Measurements from ENCODE around the gene GMEB2. TPM values are rescaled to one million over a fixed set of nuclear protein-coding genes. Genes with fewer than 3 reads are reported as not detected.
"Not testable (repeated sequence)": the region's sequence is repeated elsewhere in the genome, so short reads cannot be mapped to it uniquely, and the experiment has no call there.

Gene GMEB2, protein sequence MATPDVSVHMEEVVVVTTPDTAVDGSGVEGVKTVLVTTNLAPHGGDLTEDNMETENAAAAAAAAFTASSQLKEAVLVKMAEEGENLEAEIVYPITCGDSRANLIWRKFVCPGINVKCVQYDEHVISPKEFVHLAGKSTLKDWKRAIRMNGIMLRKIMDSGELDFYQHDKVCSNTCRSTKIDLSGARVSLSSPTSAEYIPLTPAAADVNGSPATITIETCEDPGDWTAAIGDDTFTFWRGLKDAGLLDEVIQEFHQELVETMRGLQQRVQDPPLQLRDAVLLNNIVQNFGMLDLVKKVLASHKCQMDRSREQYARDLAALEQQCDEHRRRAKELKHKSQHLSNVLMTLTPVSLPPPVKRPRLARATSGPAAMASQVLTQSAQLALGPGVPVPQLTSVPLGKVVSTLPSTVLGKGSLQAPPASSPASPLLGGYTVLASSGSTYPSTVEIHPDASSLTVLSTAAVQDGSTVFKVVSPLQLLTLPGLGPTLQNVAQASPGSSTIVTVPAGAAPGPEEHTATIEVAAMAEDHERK
- total RNA-seq, result 6.3 and 9.4 TPM in 2 replicates

DNA sequence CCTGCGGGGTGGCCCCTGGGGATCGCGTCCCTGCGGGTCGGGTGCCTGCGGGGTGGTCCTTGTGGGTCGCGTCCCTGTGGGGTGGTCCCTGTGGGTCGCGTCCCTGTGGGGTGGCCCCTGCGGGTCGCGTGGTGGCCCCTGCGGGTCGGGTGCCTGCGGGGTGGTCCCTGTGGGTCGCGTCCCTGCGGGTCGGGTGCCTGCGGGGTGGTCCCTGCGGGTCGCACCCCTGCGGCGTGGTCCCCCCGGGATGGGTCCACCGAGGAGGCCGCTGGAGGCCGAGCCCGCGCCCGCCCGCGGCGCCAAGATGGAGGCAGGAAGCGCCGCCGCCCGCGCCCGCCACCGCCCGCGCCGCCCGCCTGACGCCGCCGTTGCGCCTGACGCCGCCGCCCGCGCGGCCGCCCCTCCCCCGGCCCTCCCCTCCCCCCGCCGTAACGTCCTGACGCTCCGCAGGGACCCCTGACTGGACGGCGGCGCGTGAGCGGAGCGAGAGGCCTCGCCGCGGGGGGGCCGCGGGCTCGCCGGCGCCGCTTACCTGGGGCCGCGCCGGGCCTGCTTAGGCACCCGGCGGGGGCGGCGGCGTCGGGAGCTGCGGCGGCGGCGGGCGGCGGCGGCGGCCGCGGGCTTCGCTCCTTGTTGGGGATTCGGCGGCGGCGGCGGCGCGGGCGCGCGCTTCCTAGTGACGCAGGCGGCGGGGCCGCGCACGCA, at the start of gene GMEB2:
Gene GMEB2, minus strand, starts transcription at position 678 of the 705 bp plus-strand sequence. CDS start 7,704 bp downstream, outside the sequence.
- peak; percentile 22 to 75 for DNase-seq (ENCODE audit: low read depth in 2 of 2)

DNA sequence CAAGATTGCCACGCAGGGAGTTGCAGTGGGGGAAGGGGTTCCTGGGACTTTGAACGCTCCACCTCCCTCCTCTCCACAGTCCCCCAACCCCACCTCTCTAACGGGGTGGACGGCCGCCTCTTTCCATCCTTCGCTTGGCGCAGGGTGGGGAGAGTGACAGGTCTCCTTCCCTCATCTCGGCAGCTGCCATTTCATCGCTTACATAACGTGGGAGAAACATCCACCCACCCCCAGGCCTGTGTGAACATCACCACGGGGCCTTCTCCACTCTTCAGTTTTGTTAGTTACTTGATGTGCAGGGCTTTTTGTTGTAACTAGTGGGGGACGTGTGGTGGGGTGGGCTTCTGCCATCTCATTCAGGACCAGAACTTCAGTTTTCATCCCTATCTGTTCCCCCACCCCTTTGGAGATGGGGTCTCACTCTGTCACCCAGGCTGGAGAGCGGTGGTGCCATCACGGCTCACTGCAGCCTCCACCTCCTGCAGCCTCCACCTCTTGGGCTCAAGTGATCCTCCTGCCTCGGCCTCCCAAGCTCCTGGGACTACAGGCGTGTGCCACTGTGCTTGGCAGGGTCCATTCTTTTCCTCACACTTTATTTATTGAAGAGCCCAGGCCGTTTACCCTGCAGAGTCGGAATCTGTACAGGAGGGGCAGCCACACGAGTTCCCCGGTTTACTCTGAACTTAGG, 48.9 kb upstream of the GMEB2 start:
- no peak for DNase-seq (ENCODE audit: low read depth in 2 of 2)

GRCh38 chr20:63673951-63674350, 47.0 kb upstream of the GMEB2 start:
- DNase-seq (ENCODE audit: low read depth in 2 of 2), result no peak

DNA sequence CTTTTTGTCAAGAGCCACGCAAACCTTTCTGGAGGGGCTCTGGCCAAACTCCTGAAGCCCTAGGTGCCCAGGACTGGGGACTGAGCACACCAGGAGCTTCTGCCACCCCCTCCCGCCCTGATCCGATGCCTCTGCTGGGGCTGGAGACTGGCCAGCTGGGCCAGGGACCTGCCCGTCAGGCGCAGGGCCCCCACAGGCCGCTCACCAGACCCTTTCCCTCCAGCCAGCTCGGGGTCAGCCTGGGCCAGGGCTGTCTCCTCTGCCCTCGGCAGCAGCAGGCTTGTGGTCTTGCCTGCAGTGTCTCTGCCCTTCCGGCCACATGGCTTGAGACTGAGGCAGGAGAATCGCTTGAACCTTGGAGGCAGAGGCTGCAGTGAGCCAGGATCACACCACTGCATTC, 45.8 kb upstream of the GMEB2 start:
- DNase-seq (ENCODE audit: low read depth in 2 of 2), result no peak

GRCh38 chr20:63671695-63672094, 44.8 kb upstream of the GMEB2 start:
- not testable (repeated sequence) for DNase-seq (ENCODE audit: low read depth in 2 of 2)

- DNase-seq (ENCODE audit: low read depth in 2 of 2), result no peak
Measured at GRCh38 chr20:63668351-63668750, 41.5 kb upstream of the GMEB2 start.

- DNase-seq (ENCODE audit: low read depth in 2 of 2), result no peak
Measured at GRCh38 chr20:63667858-63668257, 41.0 kb upstream of the GMEB2 start.

- no peak for DNase-seq (ENCODE audit: low read depth in 2 of 2)
Measured at GRCh38 chr20:63665708-63666107, 38.8 kb upstream of the GMEB2 start.

DNA sequence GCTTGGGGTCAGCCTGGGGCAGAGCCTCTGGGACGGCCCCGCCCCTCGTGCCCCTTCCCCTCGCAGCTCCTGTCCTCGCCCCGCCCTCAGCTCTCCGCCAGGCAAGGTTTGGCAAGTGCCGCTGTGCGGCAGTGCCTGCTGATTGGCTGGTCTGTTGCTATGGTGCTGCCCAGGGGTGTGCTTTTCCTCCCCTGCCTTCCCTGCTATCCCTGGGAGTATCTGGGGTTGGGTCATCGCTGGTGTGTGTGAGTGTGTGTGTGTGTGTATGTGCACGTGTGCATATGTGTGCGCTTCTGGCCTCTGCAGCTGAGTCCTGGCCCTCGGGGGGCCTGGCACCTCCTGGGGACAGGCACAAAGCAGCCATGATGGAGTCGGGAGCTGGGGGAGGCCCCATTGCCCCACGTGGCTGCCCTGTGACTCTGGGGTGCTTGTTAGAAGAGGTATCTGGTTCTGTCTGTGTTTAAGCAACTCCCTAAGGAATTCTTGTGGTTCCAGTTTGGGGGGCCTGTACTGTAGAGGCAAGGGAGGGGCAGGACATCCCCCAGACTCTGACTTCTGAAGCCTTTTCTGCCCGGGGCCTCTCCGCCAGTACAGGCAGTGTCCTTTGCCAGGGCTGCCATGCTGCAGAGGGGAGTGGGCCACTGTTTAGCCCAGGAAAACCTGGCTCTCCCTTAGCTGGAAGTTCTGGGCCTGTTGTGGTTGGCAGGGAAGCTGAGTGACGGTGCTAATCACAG, 38.1 kb upstream of the GMEB2 start:
- DNase-seq (ENCODE audit: low read depth in 2 of 2), result no peak

- DNase-seq (ENCODE audit: low read depth in 2 of 2), result no peak
Measured at GRCh38 chr20:63664143-63664851, 37.4 kb upstream of the GMEB2 start.

- no peak for DNase-seq (ENCODE audit: low read depth in 2 of 2)
Measured at GRCh38 chr20:63663332-63664066, 36.6 kb upstream of the GMEB2 start.

DNA sequence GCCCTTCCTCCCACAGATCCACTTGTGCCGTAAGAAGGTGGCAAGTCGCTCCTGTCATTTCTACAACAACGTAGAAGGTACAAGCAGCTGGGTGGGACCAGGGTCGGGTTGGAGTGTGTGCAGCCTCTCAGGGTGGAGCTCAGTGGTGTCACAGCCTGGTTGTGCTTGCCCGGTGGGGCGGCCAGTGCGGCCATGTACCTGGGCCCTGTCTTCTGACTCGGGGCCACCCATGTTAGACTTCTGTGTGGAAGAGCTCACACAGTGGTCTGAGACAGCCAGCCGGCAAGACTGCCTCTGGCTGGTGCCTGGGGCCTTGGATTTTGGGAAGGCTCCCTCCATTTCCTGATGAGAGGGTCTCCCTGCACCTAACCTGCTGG, 35.9 kb upstream of the GMEB2 start:
- DNase-seq (ENCODE audit: low read depth in 2 of 2), result no peak

- no peak for DNase-seq (ENCODE audit: low read depth in 2 of 2)
Measured at GRCh38 chr20:63661959-63662812, 35.3 kb upstream of the GMEB2 start.

DNA sequence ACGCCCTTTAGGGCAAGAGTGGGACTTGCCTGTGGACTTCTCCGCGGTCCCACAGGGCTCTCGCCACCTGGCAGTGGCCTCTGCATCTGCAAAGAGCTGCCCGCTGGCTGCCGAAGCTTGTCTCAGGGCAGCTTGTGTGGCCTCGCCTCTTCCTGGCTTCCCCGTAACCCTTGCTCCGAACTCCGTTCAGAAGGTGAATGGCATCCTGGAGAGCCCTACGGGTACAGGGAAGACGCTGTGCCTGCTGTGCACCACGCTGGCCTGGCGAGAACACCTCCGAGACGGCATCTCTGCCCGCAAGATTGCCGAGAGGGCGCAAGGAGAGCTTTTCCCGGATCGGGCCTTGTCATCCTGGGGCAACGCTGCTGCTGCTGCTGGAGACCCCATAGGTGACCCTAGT, 34.2 kb upstream of the GMEB2 start:
- DNase-seq (ENCODE audit: low read depth in 2 of 2), result no peak

- DNase-seq (ENCODE audit: low read depth in 2 of 2), result no peak
Measured at GRCh38 chr20:63660622-63661021, 33.7 kb upstream of the GMEB2 start.

- DNase-seq (ENCODE audit: low read depth in 2 of 2), result not testable (repeated sequence)
Measured at GRCh38 chr20:63660174-63660573, 33.3 kb upstream of the GMEB2 start.

GRCh38 chr20:63659370-63659769, 32.5 kb upstream of the GMEB2 start:
- no peak for DNase-seq (ENCODE audit: low read depth in 2 of 2)

- DNase-seq (ENCODE audit: low read depth in 2 of 2), result no peak
Measured at GRCh38 chr20:63658749-63659187, 31.9 kb upstream of the GMEB2 start.
